HG03520 (cell line): ENCODE data around the gene LEF1.
"Not testable (repeated sequence)": the region's sequence is repeated elsewhere in the genome, so short reads cannot be mapped to it uniquely, and the experiment has no call there.

ENCODE experiments used
- ATAC-seq: cut with Tn5 transposase; IDR thresholded peaks from one replicate; pipeline ENCODE4 v1.9.1; 2021; ENCODE audit warnings: mild to moderate bottlenecking, moderate library complexity; ENCODE audit not compliant: unreplicated experiment

Gene LEF1

GRCh38 chr4:108042927-108043326 lies 125.8 kb downstream of the LEF1 start:
- no peak for ATAC-seq

- no peak for ATAC-seq
Observed at GRCh38 chr4:108037884-108038283, 130.8 kb downstream of the LEF1 start.

- peak; percentile 86 for ATAC-seq
Observed at GRCh38 chr4:108036213-108036612, 132.5 kb downstream of the LEF1 start.

- no peak for ATAC-seq
Observed at GRCh38 chr4:108035691-108036090, 133.0 kb downstream of the LEF1 start.

- no peak for ATAC-seq
Observed at GRCh38 chr4:108034565-108034964, 134.2 kb downstream of the LEF1 start.

- ATAC-seq, result no peak
Observed at GRCh38 chr4:108033348-108033747, 135.4 kb downstream of the LEF1 start.

GRCh38 chr4:108031427-108032083 lies 137.2 kb downstream of the LEF1 start:
- no peak for ATAC-seq

- peak; percentile 90 for ATAC-seq
Observed at GRCh38 chr4:108030332-108030731, 138.4 kb downstream of the LEF1 start.

- ATAC-seq, result no peak
Observed at GRCh38 chr4:108029731-108030130, 139.0 kb downstream of the LEF1 start.

- no peak for ATAC-seq
Observed at GRCh38 chr4:108029016-108029720, 139.6 kb downstream of the LEF1 start.

GRCh38 chr4:108024878-108025165 lies 143.9 kb downstream of the LEF1 start:
- no peak for ATAC-seq

- ATAC-seq, result no peak
Observed at GRCh38 chr4:108024085-108024877, 144.5 kb downstream of the LEF1 start.

- no peak for ATAC-seq
Observed at GRCh38 chr4:108018884-108019187, 149.9 kb downstream of the LEF1 start.

GRCh38 chr4:108018040-108018883 lies 150.5 kb downstream of the LEF1 start:
- ATAC-seq, result peak; percentile 79

- ATAC-seq, result no peak
Observed at GRCh38 chr4:108013955-108014354, 154.8 kb downstream of the LEF1 start.

- no peak for ATAC-seq
Observed at GRCh38 chr4:108013327-108013726, 155.4 kb downstream of the LEF1 start.

GRCh38 chr4:108012382-108012781 lies 156.3 kb downstream of the LEF1 start:
- not testable (repeated sequence) for ATAC-seq

- no peak for ATAC-seq
Observed at GRCh38 chr4:108010167-108010566, 158.6 kb downstream of the LEF1 start.

- ATAC-seq, result no peak
Observed at GRCh38 chr4:108008721-108009120, 160.0 kb downstream of the LEF1 start.

GRCh38 chr4:108007984-108008383 lies 160.7 kb downstream of the LEF1 start:
- no peak for ATAC-seq

- ATAC-seq, result no peak
Observed at GRCh38 chr4:108006361-108006760, 162.4 kb downstream of the LEF1 start.
